ENCODE measurements around the gene MEIS2. TPM values are rescaled to one million over a fixed set of nuclear protein-coding genes. Genes with fewer than 3 reads are reported as not detected.

MEIS2 gene
- total RNA-seq, 1 donor from 2014 or later: 6.7 TPM

DNA sequence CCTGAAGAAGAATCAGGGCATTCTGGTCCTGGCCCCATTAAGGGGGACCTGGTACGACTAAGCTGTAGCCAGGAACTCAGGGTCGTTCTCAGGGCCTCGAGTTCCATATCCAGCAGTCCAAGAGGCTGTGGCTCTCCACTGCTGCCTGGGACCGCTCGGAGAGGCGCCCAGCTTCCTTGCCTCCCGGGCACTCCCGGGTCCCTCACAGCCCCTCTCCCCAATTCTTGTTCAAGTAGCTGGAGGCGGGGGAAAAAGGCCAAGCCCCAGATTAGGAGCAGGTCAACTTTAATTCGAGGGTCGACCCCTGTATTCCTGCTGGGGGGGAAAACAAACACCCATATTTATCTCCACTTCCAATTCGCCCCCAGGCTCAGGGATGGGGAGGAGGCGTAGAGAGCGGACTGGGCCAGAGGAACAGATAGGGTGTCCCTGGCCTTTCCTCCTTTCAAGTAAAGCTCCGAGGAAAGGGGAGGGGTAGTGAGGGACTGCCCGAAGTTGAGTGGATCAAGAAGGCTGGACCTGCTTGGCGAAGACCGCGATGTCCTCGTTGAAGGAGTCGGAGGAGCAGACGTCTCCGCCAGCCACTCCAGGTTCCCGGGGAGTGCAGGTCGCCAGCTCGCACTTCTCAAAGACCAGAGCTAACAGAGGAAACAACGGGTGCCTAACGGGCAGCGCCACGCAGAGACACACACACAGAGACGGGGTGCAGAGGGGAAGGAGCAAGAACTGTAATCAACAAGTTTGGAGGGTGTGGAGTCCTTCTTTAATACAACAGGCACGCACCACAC, 4.4 kb downstream of the MEIS2 start:
- no peak for DNase-seq (ENCODE audit: low read depth)
- Histone ChIP-seq H3K27me3 (ENCODE audit: control insufficient read depth, insufficient read depth, low read length) (peaks cover 27% of the 10 kb centered on the region), H3K36me3 (ENCODE audit: control insufficient read depth, insufficient read depth, low read length) (no peaks in the 10 kb centered on the region), H3K4me3 (ENCODE audit: low read depth, low read length) (peak overlapping the region; percentile 54)
- TF ChIP-seq, protein P1, sequence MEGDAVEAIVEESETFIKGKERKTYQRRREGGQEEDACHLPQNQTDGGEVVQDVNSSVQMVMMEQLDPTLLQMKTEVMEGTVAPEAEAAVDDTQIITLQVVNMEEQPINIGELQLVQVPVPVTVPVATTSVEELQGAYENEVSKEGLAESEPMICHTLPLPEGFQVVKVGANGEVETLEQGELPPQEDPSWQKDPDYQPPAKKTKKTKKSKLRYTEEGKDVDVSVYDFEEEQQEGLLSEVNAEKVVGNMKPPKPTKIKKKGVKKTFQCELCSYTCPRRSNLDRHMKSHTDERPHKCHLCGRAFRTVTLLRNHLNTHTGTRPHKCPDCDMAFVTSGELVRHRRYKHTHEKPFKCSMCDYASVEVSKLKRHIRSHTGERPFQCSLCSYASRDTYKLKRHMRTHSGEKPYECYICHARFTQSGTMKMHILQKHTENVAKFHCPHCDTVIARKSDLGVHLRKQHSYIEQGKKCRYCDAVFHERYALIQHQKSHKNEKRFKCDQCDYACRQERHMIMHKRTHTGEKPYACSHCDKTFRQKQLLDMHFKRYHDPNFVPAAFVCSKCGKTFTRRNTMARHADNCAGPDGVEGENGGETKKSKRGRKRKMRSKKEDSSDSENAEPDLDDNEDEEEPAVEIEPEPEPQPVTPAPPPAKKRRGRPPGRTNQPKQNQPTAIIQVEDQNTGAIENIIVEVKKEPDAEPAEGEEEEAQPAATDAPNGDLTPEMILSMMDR (IDR thresholded peaks at IDR 0.05; ENCODE audit: insufficient read depth, low read length, poor library complexity, severe bottlenecking): no peak

DNA sequence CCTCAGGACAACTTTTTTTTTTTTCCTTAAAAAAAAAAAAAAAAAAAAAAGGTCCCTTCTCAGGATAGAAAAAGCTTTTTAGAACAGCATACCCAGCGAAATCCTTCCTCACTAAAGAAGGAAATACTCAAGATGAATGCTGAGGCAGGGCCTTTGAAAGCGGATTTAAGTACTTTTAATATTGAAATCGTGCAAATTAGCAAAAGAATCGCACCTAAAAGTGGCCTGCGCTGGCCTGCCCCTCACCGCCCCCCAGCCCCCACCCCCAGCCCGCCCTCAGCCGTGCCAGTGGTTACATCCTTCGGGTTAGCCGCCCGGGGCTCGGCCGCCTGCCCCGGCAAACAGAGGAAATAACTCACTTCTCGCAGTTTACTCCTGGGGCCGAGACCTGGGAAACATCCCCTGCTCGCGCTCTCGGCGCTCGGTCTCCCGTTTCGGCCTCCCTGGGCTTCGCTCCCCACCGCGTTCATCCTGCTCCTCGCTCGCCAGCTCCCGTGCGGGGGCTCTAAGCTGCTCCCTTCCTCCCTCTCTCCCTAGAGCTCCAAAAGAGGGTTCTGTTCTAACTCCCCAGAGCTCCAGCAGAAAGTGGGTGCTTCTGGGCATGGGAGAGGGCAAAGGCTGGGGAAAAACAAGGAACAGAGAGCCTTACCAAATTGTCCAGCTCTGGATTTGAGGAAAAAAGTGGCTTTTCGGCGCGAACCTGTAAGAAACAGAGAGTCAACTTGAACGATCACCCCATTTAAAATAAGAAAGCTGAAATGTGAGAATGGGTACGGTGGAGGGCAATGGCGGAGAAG, 5.2 kb downstream of the MEIS2 start:
- peaks cover 27% of the 10 kb centered on the region for H3K27me3 ChIP-seq (ENCODE audit: control insufficient read depth, insufficient read depth, low read length)
- H3K4me3 ChIP-seq (ENCODE audit: low read depth, low read length): peak overlapping the region; percentile 8
- no peaks in the 10 kb centered on the region for H3K36me3 ChIP-seq (ENCODE audit: control insufficient read depth, insufficient read depth, low read length)
- DNase-seq (ENCODE audit: low read depth): no peak
- TF ChIP-seq, protein P1 (IDR thresholded peaks at IDR 0.05; ENCODE audit: insufficient read depth, low read length, poor library complexity, severe bottlenecking): no peak

GRCh38 chr15:37094333-37094914, 5.9 kb downstream of the MEIS2 start:
- no peak for DNase-seq (ENCODE audit: low read depth)
- Histone ChIP-seq H3K36me3 (ENCODE audit: control insufficient read depth, insufficient read depth, low read length) (no peaks in the 10 kb centered on the region), H3K27me3 (ENCODE audit: control insufficient read depth, insufficient read depth, low read length) (peaks cover 27% of the 10 kb centered on the region), H3K4me3 (ENCODE audit: low read depth, low read length) (no peak overlapping the region)
- TF ChIP-seq, protein P1 (IDR thresholded peaks at IDR 0.05; ENCODE audit: insufficient read depth, low read length, poor library complexity, severe bottlenecking): no peak

DNA sequence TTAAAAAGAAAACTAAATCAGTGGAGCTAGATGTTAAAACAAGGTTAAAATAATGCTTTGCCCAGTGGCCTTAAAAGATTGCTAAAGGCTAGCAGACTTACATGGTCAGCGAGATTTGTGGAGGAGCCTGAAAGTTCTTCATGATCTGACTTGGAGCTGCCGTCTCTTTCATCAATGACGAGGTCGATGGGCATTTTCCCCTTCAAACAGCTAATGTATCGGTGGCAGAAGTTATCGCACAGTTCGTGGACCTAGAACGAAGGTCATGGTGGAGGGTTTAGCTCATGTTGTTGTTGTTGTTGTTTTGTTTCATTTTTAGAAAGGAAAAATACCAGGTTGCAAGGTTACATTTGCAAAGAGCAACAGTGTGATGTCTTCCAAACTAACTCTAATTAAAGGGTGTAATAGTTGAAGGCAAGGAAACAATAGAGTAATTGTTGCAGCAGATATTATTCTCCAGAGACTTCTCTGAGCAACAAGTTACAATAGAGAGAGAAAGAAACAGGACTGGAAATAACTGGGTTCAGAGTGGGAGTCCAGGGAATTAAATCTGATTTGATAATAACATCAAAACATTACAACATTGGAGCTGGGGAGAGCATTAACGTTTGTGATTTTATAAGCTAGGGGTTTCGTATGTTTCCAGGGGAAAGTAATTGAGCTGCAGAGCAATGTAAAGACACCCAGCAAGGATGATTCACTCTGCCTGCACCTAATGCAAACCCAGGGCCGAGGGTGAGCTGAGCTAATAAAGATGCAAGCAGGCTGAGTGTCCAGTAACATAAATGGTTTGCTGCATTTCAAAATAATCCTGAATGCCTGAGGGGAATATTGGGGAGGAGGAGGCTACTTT, 6.6 kb downstream of the MEIS2 start:
- TF ChIP-seq, protein P1 (IDR thresholded peaks at IDR 0.05; ENCODE audit: insufficient read depth, low read length, poor library complexity, severe bottlenecking): no peak
- Histone ChIP-seq H3K36me3 (ENCODE audit: control insufficient read depth, insufficient read depth, low read length) (no peaks in the 10 kb centered on the region), H3K4me3 (ENCODE audit: low read depth, low read length) (no peak overlapping the region), H3K27me3 (ENCODE audit: control insufficient read depth, insufficient read depth, low read length) (peaks cover 27% of the 10 kb centered on the region)
- no peak for DNase-seq (ENCODE audit: low read depth)

DNA sequence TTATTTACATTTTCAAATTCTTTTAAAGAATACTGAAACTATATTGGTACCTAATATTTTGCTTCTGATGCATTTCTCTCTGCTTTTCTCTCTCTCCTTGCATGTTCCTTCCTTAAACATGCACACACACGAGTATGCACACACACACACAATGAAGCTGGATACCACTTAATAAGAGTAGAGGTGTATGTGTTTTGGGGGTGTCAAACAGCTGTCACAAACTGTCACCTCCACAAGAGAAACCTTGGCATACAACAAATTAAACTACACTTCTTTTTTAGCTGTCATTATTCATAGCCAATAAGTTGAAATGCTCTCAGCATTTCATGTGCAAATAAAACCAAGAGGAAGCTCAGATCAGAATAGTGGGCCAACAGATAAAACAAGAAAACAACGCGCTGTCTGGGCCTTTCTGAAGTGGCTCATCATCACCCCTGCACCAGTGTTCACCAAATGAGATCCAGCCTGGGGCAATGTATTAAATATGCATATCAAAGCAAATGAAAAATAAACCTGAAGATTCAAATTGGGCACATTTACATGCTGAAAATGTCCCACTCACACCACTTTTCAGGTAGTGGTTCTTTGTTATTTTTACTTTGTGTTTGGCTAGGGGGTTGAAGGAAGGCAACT, 9.7 kb downstream of the MEIS2 start:
- DNase-seq (ENCODE audit: low read depth): no peak
- H3K4me3 ChIP-seq (ENCODE audit: low read depth, low read length): no peak overlapping the region
- H3K27me3 ChIP-seq (ENCODE audit: control insufficient read depth, insufficient read depth, low read length): peaks cover 5% of the 10 kb centered on the region
- TF ChIP-seq, protein P1 (IDR thresholded peaks at IDR 0.05; ENCODE audit: insufficient read depth, low read length, poor library complexity, severe bottlenecking): no peak
- H3K36me3 ChIP-seq (ENCODE audit: control insufficient read depth, insufficient read depth, low read length): no peaks in the 10 kb centered on the region

Measured in kidney epithelial cell (primary cell).